ENCODE results near the gene TMEM201. TPM values are rescaled to one million over a fixed set of nuclear protein-coding genes. Genes with fewer than 3 reads are reported as not detected.

The TMEM201 gene
- total and polyA plus RNA-seq, 8 donors: 0.61 to 7.6 (median 4.7) TPM

- no peak for TF ChIP-seq POLR2A (IDR thresholded peaks at IDR 0.05)
- TF ChIP-seq POLR2AphosphoS5 (IDR thresholded peaks at IDR 0.05): peak in 1 of 3 donors; percentile 16
- H3K4me1 ChIP-seq: peaks cover 0 to 27% (median 15%) of the 10 kb centered on the region in 4 donors
- H3K36me3 ChIP-seq: no peaks in the 10 kb centered on the region
- intact Hi-C loops (cut with DNase I; ENCODE audit: low total_unique reads): loop anchor here (5.0 kb wide), 1 partner anchor 238 kb away; no protein-coding TSS in a partner anchor
- DNase-seq: peak; percentile 46 to 65
- peak overlapping the region; percentile 4 to 26 (median 14) for H3K4me3 ChIP-seq
- H3K9me3 ChIP-seq: no peaks in the 10 kb centered on the region
- peak overlapping the region; percentile 11 to 79 (median 58) for H3K27ac ChIP-seq
- 27 to 44% (median 40%) methylated on average over 4 to 29 of the region's 29 CpGs for WGBS, 5 donors
- peaks cover 0 to 19% (median 13%) of the 10 kb centered on the region in 3 donors for H3K27me3 ChIP-seq
Measured at GRCh38 chr1:9629445-9630201, 40.9 kb downstream of the TMEM201 start.

GRCh38 chr1:9630331-9631111 is 41.8 kb downstream of the TMEM201 start:
- peak overlapping the region in 4 of 5 donors; percentile 43 to 79 (median 62) for H3K27ac ChIP-seq
- WGBS, 5 donors: 49 to 71% (median 58%) methylated on average over 8 of the region's 8 CpGs

GRCh38 chr1:9631613-9632012 is 42.9 kb downstream of the TMEM201 start:
- no peak for DNase-seq
- Histone ChIP-seq H3K27me3 (peaks cover 0 to 6% (median under 1%) of the 10 kb centered on the region in 3 donors), H3K36me3 (no peaks in the 10 kb centered on the region), H3K4me1 (peaks cover 0 to 23% (median 9%) of the 10 kb centered on the region in 4 donors), H3K27ac (no peak overlapping the region), H3K4me3 (no peak overlapping the region), H3K9me3 (no peaks in the 10 kb centered on the region)
- TF ChIP-seq POLR2AphosphoS5 (IDR thresholded peaks at IDR 0.05) (no peak), EP300 (IDR thresholded peaks at IDR 0.05) (no peak), CTCF (IDR thresholded peaks at IDR 0.05) (no peak), POLR2A (IDR thresholded peaks at IDR 0.05) (no peak)
- intact Hi-C loops (cut with DNase I; ENCODE audit: low total_unique reads): no loop called here
- WGBS, 5 donors: 72 to 90% (median 74%) methylated on average over 3 of the region's 3 CpGs

More at GRCh38 chr1:9630331-9631111, 41.8 kb downstream of the TMEM201 start:
- Histone ChIP-seq H3K9me3 (no peaks in the 10 kb centered on the region), H3K36me3 (no peaks in the 10 kb centered on the region), H3K4me1 (peaks cover 0 to 27% (median 15%) of the 10 kb centered on the region in 4 donors), H3K27me3 (peaks cover 0 to 17% (median 12%) of the 10 kb centered on the region in 3 donors), H3K4me3 (peak overlapping the region; percentile 4 to 26 (median 14))
- DNase-seq: no peak
- TF ChIP-seq POLR2AphosphoS5 (IDR thresholded peaks at IDR 0.05) (no peak), EP300 (IDR thresholded peaks at IDR 0.05) (no peak), CTCF (IDR thresholded peaks at IDR 0.05) (no peak), POLR2A (IDR thresholded peaks at IDR 0.05) (no peak)
- intact Hi-C loops (cut with DNase I; ENCODE audit: low total_unique reads): no loop called here

- intact Hi-C loops (cut with DNase I; ENCODE audit: low total_unique reads): no loop called here
- TF ChIP-seq CTCF (IDR thresholded peaks at IDR 0.05): no peak
Measured at GRCh38 chr1:9633493-9633892, 44.8 kb downstream of the TMEM201 start.

More at GRCh38 chr1:9633493-9633892, 44.8 kb downstream of the TMEM201 start:
- no peak for DNase-seq
- 80 to 86% (median 82%) methylated on average over 6 of the region's 6 CpGs for WGBS, 5 donors
- Histone ChIP-seq H3K4me1 (peaks cover 0 to 5% (median 0%) of the 10 kb centered on the region in 4 donors), H3K27ac (no peak overlapping the region), H3K4me3 (no peak overlapping the region), H3K9me3 (no peaks in the 10 kb centered on the region), H3K27me3 (peaks cover 0 to 5% (median 0%) of the 10 kb centered on the region in 3 donors), H3K36me3 (no peaks in the 10 kb centered on the region)
